ENCODE measurements around the gene MSL2. TPM values are rescaled to one million over a fixed set of nuclear protein-coding genes. Genes with fewer than 3 reads are reported as not detected.

MSL2 gene
- total and polyA plus RNA-seq, 2 of the 8 experiments (the other 6 are each of a cell fraction or from before 2014, with no cell fraction given): 9.1 to 41.8 TPM

DNA sequence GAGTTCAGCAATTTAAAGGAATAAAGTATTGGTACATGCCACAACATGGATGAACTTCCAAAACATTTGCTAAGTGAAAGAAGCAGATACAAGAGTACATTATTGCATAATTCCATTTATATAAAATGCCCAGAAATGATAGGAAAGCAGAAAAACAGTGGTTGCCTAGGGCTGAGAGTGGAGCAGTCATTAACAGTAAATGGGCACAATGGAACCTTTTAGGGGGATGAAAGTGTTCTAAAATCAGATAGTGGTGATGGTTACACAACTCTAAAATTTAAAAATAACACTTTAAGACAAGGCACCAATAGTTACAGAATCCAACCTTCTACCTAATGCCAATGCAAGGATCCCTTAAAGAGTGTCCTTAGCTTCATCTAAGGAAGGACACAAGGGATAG is 34.6 kb downstream of the MSL2 start:
- H3K18ac ChIP-seq (ENCODE audit: extremely low read depth, low read length): no peak overlapping the region

More for the DNA sequence above, 34.6 kb downstream of the MSL2 start:
- no peak overlapping the region for H3K9ac ChIP-seq (replicated peaks in 1 of 4; ENCODE audit: extremely low read depth in 1 of 4, low read depth in 3 of 4, low read length in 3 of 4)
- no peak overlapping the region for H2BK15ac ChIP-seq (ENCODE audit: low read length)
- no peak overlapping the region for H4K8ac ChIP-seq (ENCODE audit: extremely low read depth, insufficient read depth, low read length)
- no peak overlapping the region for H4K91ac ChIP-seq (replicated peaks; ENCODE audit: insufficient read length, low read length)
- no peak for DNase-seq (ENCODE audit: low read depth in 1 of 2, low spot score in 2 of 2)
- H3K4me1 ChIP-seq (replicated peaks in 1 of 4; ENCODE audit: control insufficient read depth in 3 of 4, insufficient read depth in 4 of 4, low read length in 3 of 4): peaks cover 0 to 4% (median 0%) of the 10 kb centered on the region in 4 experiments; a peak in 2 of 7 replicates
- H2BK5ac ChIP-seq (ENCODE audit: low read depth, low read length): no peak overlapping the region
- H2BK20ac ChIP-seq (ENCODE audit: low read length): no peak overlapping the region
- no peaks in the 10 kb centered on the region for H3K23me2 ChIP-seq (ENCODE audit: low read depth, low read length)
- no peak overlapping the region for H3K56ac ChIP-seq (replicated peaks; ENCODE audit: insufficient read length, low read depth, low read length)
- peaks cover 1 to 4% of the 10 kb centered on the region in 2 experiments for H4K20me1 ChIP-seq (replicated peaks in 1 of 2; ENCODE audit: control insufficient read depth in 1 of 2, insufficient read depth in 2 of 2, low read length in 2 of 2)
- no peak overlapping the region for H3K4ac ChIP-seq (replicated peaks; ENCODE audit: insufficient read length, low read depth, low read length)
- H2AFZ ChIP-seq (ENCODE audit: low read length): no peak overlapping the region
- H2AK5ac ChIP-seq (ENCODE audit: low read depth, low read length): no peak overlapping the region
- no peaks in the 10 kb centered on the region for H3K36me3 ChIP-seq (ENCODE audit: control insufficient read depth in 2 of 4, insufficient read depth in 4 of 4, low read length in 3 of 4)
- no peak overlapping the region for H2BK120ac ChIP-seq (replicated peaks; ENCODE audit: low read depth, low read length)
- H3K79me2 ChIP-seq (ENCODE audit: control insufficient read depth in 1 of 2, insufficient read depth in 2 of 2, low read length in 2 of 2): peaks cover 16 to 96% of the 10 kb centered on the region in 2 experiments
- ChIA-PET POLR2A (ENCODE audit: partially characterized antibody) (interaction anchor here (0.6 kb wide), 1 partner anchor 61 kb away, joined by 3 read pairs; no protein-coding TSS in a partner anchor), CTCF (ENCODE audit: partially characterized antibody) (interaction anchor here (0.6 to 0.9 kb wide), 2 partner anchors 11 to 173 kb away, joined by 3 read pairs; no protein-coding TSS in a partner anchor)
- H3K27me3 ChIP-seq (replicated peaks in 1 of 4; ENCODE audit: control insufficient read depth in 3 of 4, extremely low read depth in 1 of 4, insufficient read depth in 3 of 4, low read length in 3 of 4): no peaks in the 10 kb centered on the region
- no peak overlapping the region for H3K23ac ChIP-seq (ENCODE audit: insufficient read length)
- H3K27ac ChIP-seq (ENCODE audit: low read depth, low read length): no peak overlapping the region
- no peak overlapping the region for H3K4me3 ChIP-seq (ENCODE audit: extremely low read depth in 1 of 4, insufficient read depth in 2 of 4, low read depth in 3 of 4, low read length in 4 of 4)
- no peak for FAIRE-seq
- H2BK12ac ChIP-seq (ENCODE audit: low read depth, low read length): no peak overlapping the region
- H3K4me2 ChIP-seq (ENCODE audit: insufficient read depth in 1 of 2, low read depth in 2 of 2, low read length in 2 of 2): no peak overlapping the region
- no peak overlapping the region for H4K5ac ChIP-seq (ENCODE audit: insufficient read length, low read depth, low read length)
- no peaks in the 10 kb centered on the region; the same call in 1 of the 2 replicates for H3K79me1 ChIP-seq (ENCODE audit: low read depth, low read length)
- H3K14ac ChIP-seq (ENCODE audit: insufficient read length): no peak overlapping the region
- no peaks in the 10 kb centered on the region for H3K9me3 ChIP-seq (ENCODE audit: insufficient read depth in 2 of 2, low read depth in 1 of 2, low read length in 1 of 2)
- no peak for TF ChIP-seq JUN (IDR thresholded peaks at IDR 0.05; ENCODE audit: low read depth, low read length)
- no peak for TF ChIP-seq CHD2 (IDR thresholded peaks at IDR 0.05; ENCODE audit: low read length)
